ENCODE measurements around the gene MPC1.

The MPC1 gene

DNA sequence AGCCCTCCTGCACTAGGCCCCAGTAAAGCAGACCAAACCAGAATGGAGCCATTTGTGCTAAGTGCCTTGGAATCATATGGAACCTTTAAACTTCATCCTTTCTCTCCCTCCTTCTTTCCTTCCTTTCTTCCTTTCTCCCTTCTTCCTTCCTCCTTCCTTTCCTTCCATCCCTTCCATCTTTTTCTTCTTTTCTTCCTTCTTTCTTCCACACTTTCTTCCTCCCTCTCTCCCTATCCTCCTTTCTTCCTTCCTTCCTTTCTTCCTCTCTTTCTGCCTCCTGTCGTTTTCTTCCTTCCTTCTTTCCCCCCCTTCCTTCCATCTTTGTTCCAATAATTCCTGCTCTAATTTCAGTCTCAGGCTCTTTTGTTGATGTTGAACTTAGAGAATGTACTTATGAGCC, 29.2 kb downstream of the MPC1 start:
- Histone ChIP-seq H3K4me2 (ENCODE audit: low read depth, low read length) (no peak overlapping the region), H3K27ac (ENCODE audit: low read length) (no peak overlapping the region), H3K9ac (ENCODE audit: low read length) (no peak overlapping the region), H3K9me3 (replicated peaks; ENCODE audit: insufficient read depth, low read length) (no peaks in the 10 kb centered on the region), H3K79me2 (ENCODE audit: low read length) (no peaks in the 10 kb centered on the region), H3K9me2 (replicated peaks; ENCODE audit: insufficient read depth, low read length) (no peaks in the 10 kb centered on the region), H2AFZ (ENCODE audit: low read length) (no peak overlapping the region), H3K36me3 (replicated peaks; ENCODE audit: insufficient read depth, low read length) (no peaks in the 10 kb centered on the region), H4K20me1 (ENCODE audit: insufficient read depth, low read length) (no peaks in the 10 kb centered on the region), H3K4me3 (ENCODE audit: low read length) (no peak overlapping the region), H3K27me3 (replicated peaks; ENCODE audit: insufficient read depth, low read length) (no peaks in the 10 kb centered on the region), H3K4me1 (ENCODE audit: low read length) (no peaks in the 10 kb centered on the region), H3F3A (ENCODE audit: insufficient read depth, low read length) (no peaks in the 10 kb centered on the region)
- TF ChIP-seq, protein P1, sequence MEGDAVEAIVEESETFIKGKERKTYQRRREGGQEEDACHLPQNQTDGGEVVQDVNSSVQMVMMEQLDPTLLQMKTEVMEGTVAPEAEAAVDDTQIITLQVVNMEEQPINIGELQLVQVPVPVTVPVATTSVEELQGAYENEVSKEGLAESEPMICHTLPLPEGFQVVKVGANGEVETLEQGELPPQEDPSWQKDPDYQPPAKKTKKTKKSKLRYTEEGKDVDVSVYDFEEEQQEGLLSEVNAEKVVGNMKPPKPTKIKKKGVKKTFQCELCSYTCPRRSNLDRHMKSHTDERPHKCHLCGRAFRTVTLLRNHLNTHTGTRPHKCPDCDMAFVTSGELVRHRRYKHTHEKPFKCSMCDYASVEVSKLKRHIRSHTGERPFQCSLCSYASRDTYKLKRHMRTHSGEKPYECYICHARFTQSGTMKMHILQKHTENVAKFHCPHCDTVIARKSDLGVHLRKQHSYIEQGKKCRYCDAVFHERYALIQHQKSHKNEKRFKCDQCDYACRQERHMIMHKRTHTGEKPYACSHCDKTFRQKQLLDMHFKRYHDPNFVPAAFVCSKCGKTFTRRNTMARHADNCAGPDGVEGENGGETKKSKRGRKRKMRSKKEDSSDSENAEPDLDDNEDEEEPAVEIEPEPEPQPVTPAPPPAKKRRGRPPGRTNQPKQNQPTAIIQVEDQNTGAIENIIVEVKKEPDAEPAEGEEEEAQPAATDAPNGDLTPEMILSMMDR (IDR thresholded peaks at IDR 0.05; ENCODE audit: low read length): no peak
- TF ChIP-seq EZH2phosphoT487 (IDR thresholded peaks at IDR 0.05; ENCODE audit: low read length): no peak
- no peak for TF ChIP-seq EZH2 (optimal IDR thresholded peaks at IDR 0.05; ENCODE audit: low read depth, low read length)
- DNase-seq: no peak

DNA sequence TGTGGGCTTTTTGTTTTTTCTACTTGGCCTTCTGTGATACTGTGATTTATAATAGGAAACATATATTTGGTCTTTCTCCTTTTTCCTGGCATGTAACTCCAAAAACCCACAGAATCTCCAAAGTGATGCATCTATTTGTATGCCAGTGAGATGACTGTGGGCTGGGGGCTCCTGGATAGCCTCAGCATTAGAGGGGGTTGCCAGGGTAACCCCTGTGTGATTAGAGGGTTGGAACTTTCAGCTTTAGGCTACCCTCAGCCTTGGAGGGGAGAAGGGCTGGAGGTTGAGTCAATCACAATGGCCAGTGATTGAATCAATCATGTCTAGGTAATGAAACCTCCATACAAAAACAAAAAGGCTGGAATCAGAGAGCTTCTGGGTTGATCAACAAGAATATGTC, 29.8 kb downstream of the MPC1 start:
- Histone ChIP-seq H4K20me1 (ENCODE audit: insufficient read depth, low read length) (no peaks in the 10 kb centered on the region), H3K79me2 (ENCODE audit: low read length) (no peaks in the 10 kb centered on the region), H3K9me3 (replicated peaks; ENCODE audit: insufficient read depth, low read length) (no peaks in the 10 kb centered on the region), H2AFZ (ENCODE audit: low read length) (no peak overlapping the region), H3K36me3 (replicated peaks; ENCODE audit: insufficient read depth, low read length) (no peaks in the 10 kb centered on the region), H3F3A (ENCODE audit: insufficient read depth, low read length) (no peaks in the 10 kb centered on the region), H3K27ac (ENCODE audit: low read length) (no peak overlapping the region), H3K4me3 (ENCODE audit: low read length) (no peak overlapping the region), H3K4me1 (ENCODE audit: low read length) (no peaks in the 10 kb centered on the region), H3K9me2 (replicated peaks; ENCODE audit: insufficient read depth, low read length) (no peaks in the 10 kb centered on the region), H3K4me2 (ENCODE audit: low read depth, low read length) (no peak overlapping the region), H3K27me3 (replicated peaks; ENCODE audit: insufficient read depth, low read length) (no peaks in the 10 kb centered on the region), H3K9ac (ENCODE audit: low read length) (no peak overlapping the region)
- TF ChIP-seq EZH2 (optimal IDR thresholded peaks at IDR 0.05; ENCODE audit: low read depth, low read length) (no peak), EZH2phosphoT487 (IDR thresholded peaks at IDR 0.05; ENCODE audit: low read length) (no peak)
- TF ChIP-seq, protein P1 (IDR thresholded peaks at IDR 0.05; ENCODE audit: low read length): no peak
- DNase-seq: no peak

DNA sequence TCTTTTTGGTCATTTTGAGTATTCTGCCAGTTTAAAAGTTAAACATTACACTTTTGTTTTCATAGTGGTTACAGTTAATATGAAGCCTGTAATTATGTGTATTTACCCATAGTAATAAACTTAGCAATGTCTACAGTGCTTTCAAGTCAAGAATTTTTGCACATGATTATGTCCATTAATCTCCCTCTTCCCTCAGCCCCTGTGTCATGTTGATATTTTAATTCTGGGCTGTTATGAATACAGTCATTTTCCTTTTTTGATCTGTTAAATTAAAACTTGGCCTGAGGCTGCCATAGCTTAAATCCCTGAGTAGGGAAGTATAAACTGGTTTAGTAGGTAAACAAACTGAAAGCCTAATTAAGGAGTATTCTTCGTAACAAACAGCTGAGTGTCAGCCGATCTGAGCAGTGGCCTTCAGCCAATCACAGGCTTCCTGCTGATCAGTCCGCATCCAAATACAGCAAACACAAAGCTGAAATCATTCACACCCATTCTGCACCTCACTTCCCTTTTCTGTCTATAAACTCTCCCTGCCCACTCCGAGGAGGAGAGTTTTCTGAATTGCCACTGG, 30.9 kb downstream of the MPC1 start:
- no peaks in the 10 kb centered on the region for H3K4me1 ChIP-seq (ENCODE audit: low read length)
- H3K27ac ChIP-seq (ENCODE audit: low read length): no peak overlapping the region; the same call in 1 of the 2 replicates

More for the DNA sequence above, 30.9 kb downstream of the MPC1 start:
- peak; percentile 12 for DNase-seq
- H3F3A ChIP-seq (ENCODE audit: insufficient read depth, low read length): no peaks in the 10 kb centered on the region
- H3K79me2 ChIP-seq (ENCODE audit: low read length): no peaks in the 10 kb centered on the region
- no peaks in the 10 kb centered on the region for H3K9me2 ChIP-seq (replicated peaks; ENCODE audit: insufficient read depth, low read length)
- H3K36me3 ChIP-seq (replicated peaks; ENCODE audit: insufficient read depth, low read length): no peaks in the 10 kb centered on the region
- no peaks in the 10 kb centered on the region for H4K20me1 ChIP-seq (ENCODE audit: insufficient read depth, low read length)
- H3K9me3 ChIP-seq (replicated peaks; ENCODE audit: insufficient read depth, low read length): no peaks in the 10 kb centered on the region
- H3K9ac ChIP-seq (ENCODE audit: low read length): no peak overlapping the region
- peak overlapping the region; percentile 43; the same call in 1 of the 2 replicates for H3K4me2 ChIP-seq (ENCODE audit: low read depth, low read length)
- H2AFZ ChIP-seq (ENCODE audit: low read length): peak overlapping the region; percentile 8; the same call in 1 of the 2 replicates
- no peaks in the 10 kb centered on the region for H3K27me3 ChIP-seq (replicated peaks; ENCODE audit: insufficient read depth, low read length)
- TF ChIP-seq EZH2phosphoT487 (IDR thresholded peaks at IDR 0.05; ENCODE audit: low read length): no peak
- TF ChIP-seq, protein P1 (IDR thresholded peaks at IDR 0.05; ENCODE audit: low read length): no peak
- 0 out of 2 replicates have a peak overlapping the region, but pooled peaks have one; percentile 22 for H3K4me3 ChIP-seq (ENCODE audit: low read length)
